ENCODE data around the gene CRB3. TPM values are rescaled to one million over a fixed set of nuclear protein-coding genes. Genes with fewer than 3 reads are reported as not detected.

Gene CRB3
- total RNA-seq, 2 donors from 2014 or later = not detected

- DNase-seq = no peak
- no peak for ATAC-seq
- intact Hi-C loops (cut with DNase I) = no loop called here
These were observed 34.5 kb upstream of the CRB3 start for GRCh38 chr19:6429419-6430221.

- ATAC-seq = no peak
- intact Hi-C loops (cut with DNase I) = no loop called here
- DNase-seq = no peak
These were observed 32.2 kb upstream of the CRB3 start for GRCh38 chr19:6431891-6432290.

- ATAC-seq (no peak), DNase-seq (no peak)
- intact Hi-C loops (cut with DNase I) = no loop called here
These were observed 30.9 kb upstream of the CRB3 start for GRCh38 chr19:6433165-6433564.

DNA sequence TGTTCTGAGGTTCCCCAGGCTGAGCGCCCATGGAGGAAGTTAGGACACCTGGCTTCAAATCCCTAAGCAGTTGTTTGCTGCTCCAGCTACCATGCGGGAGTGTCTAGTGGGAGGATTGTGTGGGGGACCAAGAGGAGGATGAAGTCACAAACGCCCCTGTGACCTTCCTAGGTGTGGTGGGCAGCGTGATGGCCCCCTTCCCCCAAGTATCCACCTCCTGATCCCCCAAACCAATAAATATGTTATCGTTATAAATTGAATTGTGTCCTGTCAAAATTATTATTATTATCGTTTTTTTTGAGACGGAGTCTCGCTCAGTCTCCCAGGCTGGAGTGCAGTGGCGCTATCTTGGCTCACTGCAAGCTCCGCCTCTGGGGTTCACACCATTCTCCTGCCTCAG is 30.4 kb upstream of the CRB3 start, which contains the start of gene SLC25A41:
Gene SLC25A41, minus strand, starts transcription at position 101 of the 400 bp plus-strand sequence. Its CDS starts 70 bp downstream, at position 31.
- DNase-seq = no peak
- intact Hi-C loops (cut with DNase I) = no loop called here
- no peak for ATAC-seq

DNA sequence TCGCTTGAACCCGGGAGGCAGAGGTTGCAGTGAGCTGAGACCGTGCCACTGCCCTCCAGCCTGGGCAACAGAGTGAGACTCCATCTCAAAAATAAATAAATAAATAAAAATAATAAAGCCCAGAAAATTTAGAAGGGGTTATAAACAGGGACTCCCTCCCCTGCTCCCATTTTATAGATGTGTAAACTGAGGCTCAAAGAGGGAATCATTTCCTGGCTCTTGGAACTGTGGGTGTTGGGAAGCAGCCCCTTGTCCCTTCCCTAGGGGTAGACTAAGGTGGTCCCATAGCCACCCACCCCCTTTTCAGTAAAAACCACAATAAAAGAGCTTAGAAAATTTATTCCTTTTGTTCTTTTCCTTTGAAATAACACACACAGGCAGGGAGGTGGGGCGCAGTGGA is 24.3 kb upstream of the CRB3 start:
- ATAC-seq (no peak), DNase-seq (no peak)
- intact Hi-C loops (cut with DNase I) = no loop called here

DNA sequence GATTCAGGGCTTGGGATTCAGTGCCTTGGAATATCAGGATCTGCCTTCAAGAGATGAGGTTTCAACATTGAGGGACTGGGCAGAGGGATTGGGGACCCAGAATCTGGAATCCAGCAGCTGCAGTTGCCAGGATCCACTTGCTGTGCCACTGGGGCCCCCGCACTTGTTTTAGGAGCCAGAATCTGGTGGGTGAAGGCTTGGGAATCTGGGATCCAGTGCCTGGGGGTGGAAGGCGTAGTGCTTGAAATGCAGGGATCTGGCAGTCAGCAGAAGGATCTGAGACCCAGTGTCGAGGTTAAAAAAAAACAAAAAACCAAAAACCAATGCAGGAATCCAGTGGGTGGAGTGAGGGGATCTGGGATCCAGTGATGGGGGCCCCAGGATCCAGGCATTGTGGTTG is 23.2 kb upstream of the CRB3 start:
- no peak for DNase-seq
- intact Hi-C loops (cut with DNase I) = no loop called here
- no peak for ATAC-seq

DNA sequence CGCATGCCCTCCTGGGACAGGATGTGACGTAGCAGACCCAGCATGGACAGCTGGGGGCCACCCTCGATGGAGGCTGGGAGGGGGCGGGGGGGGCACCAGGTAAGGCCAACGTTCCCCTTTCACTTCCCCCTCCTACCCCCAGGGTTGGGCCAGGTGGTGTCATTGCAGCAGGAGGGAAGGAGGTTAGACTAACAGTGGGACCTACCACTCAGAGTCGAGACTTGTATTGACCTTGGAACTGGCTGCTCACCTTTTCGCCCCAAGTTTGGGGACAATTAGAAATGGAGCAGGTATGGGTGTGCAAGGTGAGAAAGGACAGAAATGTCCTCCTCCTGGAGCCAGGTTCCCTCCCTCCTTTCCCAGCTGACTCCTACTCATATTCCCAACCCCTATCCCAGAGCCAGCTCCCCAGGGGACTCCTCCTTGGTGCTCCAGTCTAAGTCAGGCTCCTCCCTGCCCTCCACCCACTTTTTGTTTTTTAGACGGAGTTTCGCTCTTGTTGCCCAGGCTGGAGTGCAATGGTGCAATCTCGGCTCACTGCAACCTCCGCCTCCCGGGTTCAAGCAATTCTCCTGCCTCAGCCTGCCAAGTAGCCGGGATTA is 21.9 kb upstream of the CRB3 start:
- ATAC-seq (no peak), DNase-seq (no peak)
- intact Hi-C loops (cut with DNase I) = no loop called here

DNA sequence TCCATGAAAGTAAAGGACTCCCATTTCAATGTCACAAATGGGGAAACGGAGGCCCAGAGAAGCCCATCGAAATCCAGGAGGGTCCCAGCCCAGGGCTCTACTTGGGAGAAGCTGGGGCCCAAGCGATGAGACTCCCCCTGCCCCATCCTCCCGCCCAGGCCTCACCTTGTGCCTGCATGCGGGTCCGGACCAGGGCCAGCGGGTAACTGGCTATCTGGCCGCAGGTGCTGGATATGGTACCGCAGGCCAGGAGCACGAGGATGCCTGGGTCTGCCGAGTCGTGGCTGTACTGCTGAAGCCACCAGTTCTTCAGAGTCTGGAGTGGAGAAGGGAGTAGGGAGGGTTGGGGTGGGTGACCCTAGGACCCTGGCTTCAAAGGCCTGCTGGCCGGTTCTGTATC is 20.1 kb upstream of the CRB3 start:
- DNase-seq = no peak
- no peak for ATAC-seq
- intact Hi-C loops (cut with DNase I) = no loop called here

DNA sequence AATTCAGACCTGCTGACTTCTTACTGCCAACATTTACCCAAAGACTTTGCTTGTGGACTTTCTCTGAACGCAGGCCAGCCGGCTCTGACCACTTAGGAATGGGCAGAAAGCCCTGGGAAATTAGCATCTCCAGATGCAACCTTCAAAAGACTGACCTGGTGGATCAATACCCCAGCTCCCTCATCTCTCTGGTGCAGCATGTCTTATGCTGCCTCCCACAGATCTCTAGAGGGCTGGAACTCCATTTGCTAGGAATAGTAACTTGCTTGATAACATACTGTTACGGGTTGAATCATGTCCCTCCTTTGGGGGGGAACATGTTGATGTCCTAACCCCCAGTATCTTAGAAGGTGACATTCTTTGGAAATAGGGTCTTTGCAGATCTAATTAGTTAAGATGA is 17.6 kb upstream of the CRB3 start:
- intact Hi-C loops (cut with DNase I) = no loop called here
- DNase-seq (no peak), ATAC-seq (no peak)

DNA sequence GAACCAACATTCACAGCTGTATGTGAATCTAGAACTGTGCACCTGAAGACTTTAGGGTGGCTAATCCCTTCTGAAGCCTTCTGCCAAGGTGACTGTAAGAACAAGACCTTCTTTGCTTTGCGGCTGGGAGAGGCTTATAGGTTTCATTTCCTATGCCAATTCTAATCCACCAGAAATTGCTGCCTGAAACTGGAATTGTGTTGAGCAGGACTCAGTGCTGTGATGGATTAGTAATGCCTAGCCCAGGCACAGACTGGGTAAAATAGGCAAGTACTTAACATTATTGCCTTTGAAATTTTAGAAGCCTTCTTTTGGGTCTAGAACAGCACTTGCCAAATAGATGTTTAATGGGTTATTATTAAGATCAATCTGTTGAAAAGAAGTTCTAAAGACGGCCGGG is 16.0 kb upstream of the CRB3 start:
- no peak for DNase-seq
- ATAC-seq = no peak
- intact Hi-C loops (cut with DNase I) = no loop called here

GRCh38 chr19:6450166-6450565 is 13.9 kb upstream of the CRB3 start:
- DNase-seq = no peak
- no peak for ATAC-seq
- intact Hi-C loops (cut with DNase I) = no loop called here

DNA sequence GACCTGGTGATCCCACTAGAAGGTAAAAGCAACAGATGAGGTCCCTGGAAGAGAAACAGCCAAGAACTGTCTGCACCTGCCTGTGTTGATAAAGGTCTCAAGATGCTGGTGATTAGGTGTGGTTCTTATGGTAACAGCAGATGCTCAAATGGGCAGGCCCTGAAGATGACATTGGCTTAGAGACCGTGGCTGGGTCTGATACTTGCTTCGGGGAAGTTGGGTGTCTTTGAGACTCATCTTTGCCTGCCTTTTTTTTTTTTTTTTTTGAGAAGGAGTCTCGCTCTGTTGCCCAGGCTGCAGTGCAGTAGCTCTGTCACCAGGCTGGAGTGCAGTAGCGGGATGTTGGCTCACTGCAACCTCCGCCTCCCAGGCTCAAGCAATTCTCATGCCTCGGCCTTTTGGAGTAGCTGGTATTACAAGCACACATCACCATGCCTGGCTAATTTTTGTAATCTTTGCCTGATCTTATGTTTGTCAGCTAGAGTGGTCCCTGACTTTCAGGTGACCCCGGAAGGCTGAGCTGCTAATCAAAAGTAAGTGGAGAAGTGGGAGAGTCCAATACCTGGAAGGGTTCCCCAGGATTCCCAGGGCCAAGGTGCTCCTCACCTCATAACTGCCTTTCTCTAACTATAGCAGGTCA is 12.4 kb upstream of the CRB3 start:
- ATAC-seq (no peak), DNase-seq (no peak)
- intact Hi-C loops (cut with DNase I) = no loop called here

- ATAC-seq = no peak
- no peak for DNase-seq
- intact Hi-C loops (cut with DNase I) = no loop called here
These were observed 11.9 kb upstream of the CRB3 start for GRCh38 chr19:6452223-6452614.

GRCh38 chr19:6452899-6453298 is 11.2 kb upstream of the CRB3 start:
- no peak for ATAC-seq
- intact Hi-C loops (cut with DNase I) = no loop called here

DNA sequence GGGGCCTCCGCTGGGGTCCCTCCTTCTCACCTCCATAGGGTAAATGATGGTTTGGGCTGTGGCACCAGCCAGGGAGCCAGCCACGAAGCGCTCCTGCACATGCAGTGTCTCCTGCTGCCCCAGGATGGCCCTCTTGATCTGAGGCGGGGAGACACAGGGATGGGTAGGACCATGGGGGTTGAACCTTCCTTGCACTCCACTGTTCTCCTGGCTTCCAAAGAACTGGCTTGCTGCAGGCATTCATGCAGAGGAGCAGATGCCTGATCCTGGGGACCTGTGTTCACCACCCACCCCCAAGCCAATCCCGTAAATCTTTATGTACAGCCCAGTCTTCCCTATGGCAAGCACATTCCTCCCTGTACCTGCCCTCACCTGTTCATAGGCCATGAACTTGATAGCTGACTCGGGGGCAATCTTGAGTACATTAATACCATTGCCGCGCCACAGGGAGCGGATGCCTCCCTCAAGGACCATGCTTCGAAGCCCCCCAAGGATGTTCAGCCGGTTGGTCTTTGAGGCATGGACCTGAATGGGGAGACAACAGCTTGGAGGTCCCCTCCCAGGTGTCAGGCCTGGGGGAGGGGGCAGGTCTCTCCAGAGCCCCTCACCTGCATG is 10.0 kb upstream of the CRB3 start:
- DNase-seq (no peak), ATAC-seq (no peak)
- intact Hi-C loops (cut with DNase I) = no loop called here

More at GRCh38 chr19:6452899-6453298, 11.2 kb upstream of the CRB3 start:
- DNase-seq = no peak

- ATAC-seq (no peak), DNase-seq (no peak)
- intact Hi-C loops (cut with DNase I) = no loop called here
These were observed 8.1 kb upstream of the CRB3 start for GRCh38 chr19:6455924-6456323.

- intact Hi-C loops (cut with DNase I) = no loop called here
- DNase-seq = no peak
- no peak for ATAC-seq
These were observed 5.9 kb upstream of the CRB3 start for GRCh38 chr19:6457958-6458694.

- DNase-seq (no peak), ATAC-seq (peak in 1 of 2 donors; percentile 3)
- intact Hi-C loops (cut with DNase I) = no loop called here
These were observed 5.3 kb upstream of the CRB3 start for GRCh38 chr19:6458695-6459261.
